Lower leg skin (tissue), 4 donors: ENCODE data around the gene SPAG5. TPM values are rescaled to one million over a fixed set of nuclear protein-coding genes. Genes with fewer than 3 reads are reported as not detected.

ENCODE experiments used
- DNase-seq, 2 donors: peaks; one replicate each; pipeline ENCODE4 v3.0.0-alpha.2; 2019; ENCODE audit warnings: low spot score in 2 of 2
- H3K4me3 ChIP-seq: fragments of 200-600 bp; sonication (generic); 2 replicates; pipeline ENCODE4 v1.5.1; 2017; ENCODE audit warnings: mild to moderate bottlenecking, low read depth; ENCODE audit not compliant: poor library complexity, severe bottlenecking
- CTCF ChIP-seq, 3 donors: fragments of 450-650 bp; IDR thresholded peaks; one replicate each; pipeline ENCODE4 v1.5.1; 2016; ENCODE audit warnings: antibody characterized with exemption in 3 of 3, mild to moderate bottlenecking in 3 of 3, moderate library complexity in 2 of 3
- POLR2A ChIP-seq, 2 donors: fragments of 450-650 bp; IDR thresholded peaks; one replicate each; pipeline ENCODE4 v1.6.1; 2016 to 2017; ENCODE audit warnings: antibody characterized with exemption in 2 of 2, mild to moderate bottlenecking in 1 of 2, moderate library complexity in 1 of 2
- WGBS, 2 donors: methylation state at CpG; one replicate each; pipeline ENCODE4 v1.1.5; 2018; 5-methylcytosine and 5-hydroxymethylcytosine counted together
- intact Hi-C: fragments of 100-400 bp; cut with DNase I; formaldehyde crosslinking; loops from one replicate; pipeline ENCODE4 v1.15.0; 2023; ENCODE audit warnings: low total_unique reads
- total RNA-seq, 4 donors: library from RNA; depleted of rRNA; stranded (reverse); fragments of >200 nt; gene quantifications; one replicate each; pipeline ENCODE4 v1.1.0, GENCODE V29; 2016

SPAG5 gene
- total RNA-seq, 4 donors from 2014 or later = 4.0 to 12.4 (median 7.7) TPM

DNA sequence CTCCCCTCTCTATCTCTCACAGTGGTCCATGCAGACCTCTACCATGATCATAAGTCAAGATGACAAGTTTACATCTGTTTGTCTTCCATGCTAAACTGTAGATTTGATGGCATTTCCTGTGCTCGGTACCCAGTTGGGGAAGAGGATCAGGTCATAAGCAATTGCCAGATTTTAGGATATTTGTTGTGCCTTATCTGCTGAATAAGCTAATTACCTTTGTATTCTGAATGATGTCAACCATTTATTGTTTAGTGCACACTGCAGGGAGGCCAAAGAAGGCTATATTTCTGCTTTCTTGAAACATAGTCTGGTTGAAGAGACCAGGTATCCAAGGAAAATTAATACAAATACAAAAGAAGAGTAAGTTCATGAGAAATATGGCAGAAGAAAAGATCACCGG is 16.3 kb downstream of the SPAG5 start:
- no peak overlapping the region for H3K4me3 ChIP-seq
- no peak for DNase-seq
- intact Hi-C loops = no loop called here
- TF ChIP-seq POLR2A (IDR thresholded peaks at IDR 0.05) (no peak), CTCF (IDR thresholded peaks at IDR 0.05) (no peak)
- WGBS, 2 donors = 94 to 98% methylated on average over 2 of the region's 2 CpGs

DNA sequence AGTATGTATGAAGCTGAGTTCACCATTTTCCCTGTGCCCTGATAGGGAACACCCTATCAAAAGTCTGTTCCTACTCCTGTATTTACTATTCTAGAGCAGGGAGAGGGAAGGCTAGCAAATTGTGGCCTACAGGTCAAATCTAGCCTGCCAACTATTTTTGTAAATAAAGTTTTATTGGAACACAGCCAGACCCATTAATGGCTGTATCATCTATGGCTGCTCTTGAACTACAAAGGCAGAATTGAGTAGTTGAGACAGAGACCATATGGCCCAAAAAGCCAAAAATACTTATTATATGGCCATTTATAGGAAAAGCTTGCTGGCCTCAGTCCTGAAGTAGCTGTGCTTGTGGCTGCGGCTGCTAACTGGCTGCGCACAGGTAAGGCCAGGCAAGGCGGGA is 17.9 kb downstream of the SPAG5 start:
- no peak overlapping the region for H3K4me3 ChIP-seq
- intact Hi-C loops = no loop called here
- WGBS, 2 donors = 97 to 98% methylated on average over 3 of the region's 3 CpGs
- TF ChIP-seq POLR2A (IDR thresholded peaks at IDR 0.05) (no peak), CTCF (IDR thresholded peaks at IDR 0.05) (no peak)
- DNase-seq = no peak

DNA sequence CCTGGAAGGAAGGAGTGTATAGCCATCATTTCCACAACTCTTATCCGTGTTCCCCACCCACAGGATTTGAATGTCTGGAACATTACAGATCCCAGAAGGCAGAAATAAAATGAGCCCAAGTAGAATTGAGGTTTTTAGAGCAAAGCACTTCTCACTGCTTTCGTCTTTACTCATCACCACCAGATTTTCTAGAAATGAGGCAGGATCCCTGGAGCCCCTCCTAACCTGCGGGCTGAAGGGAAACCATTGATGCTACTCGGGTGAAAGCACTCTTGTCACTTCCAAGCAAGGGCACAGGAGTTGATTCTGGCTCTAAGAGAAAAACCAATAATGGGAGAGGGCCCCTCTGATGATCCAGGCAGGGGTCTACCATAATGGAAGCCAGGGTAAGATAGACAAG is 19.3 kb downstream of the SPAG5 start:
- TF ChIP-seq POLR2A (IDR thresholded peaks at IDR 0.05) (no peak), CTCF (IDR thresholded peaks at IDR 0.05) (no peak)
- DNase-seq = no peak
- intact Hi-C loops = no loop called here
- 88 to 94% methylated on average over 4 of the region's 4 CpGs for WGBS, 2 donors
- H3K4me3 ChIP-seq = no peak overlapping the region

DNA sequence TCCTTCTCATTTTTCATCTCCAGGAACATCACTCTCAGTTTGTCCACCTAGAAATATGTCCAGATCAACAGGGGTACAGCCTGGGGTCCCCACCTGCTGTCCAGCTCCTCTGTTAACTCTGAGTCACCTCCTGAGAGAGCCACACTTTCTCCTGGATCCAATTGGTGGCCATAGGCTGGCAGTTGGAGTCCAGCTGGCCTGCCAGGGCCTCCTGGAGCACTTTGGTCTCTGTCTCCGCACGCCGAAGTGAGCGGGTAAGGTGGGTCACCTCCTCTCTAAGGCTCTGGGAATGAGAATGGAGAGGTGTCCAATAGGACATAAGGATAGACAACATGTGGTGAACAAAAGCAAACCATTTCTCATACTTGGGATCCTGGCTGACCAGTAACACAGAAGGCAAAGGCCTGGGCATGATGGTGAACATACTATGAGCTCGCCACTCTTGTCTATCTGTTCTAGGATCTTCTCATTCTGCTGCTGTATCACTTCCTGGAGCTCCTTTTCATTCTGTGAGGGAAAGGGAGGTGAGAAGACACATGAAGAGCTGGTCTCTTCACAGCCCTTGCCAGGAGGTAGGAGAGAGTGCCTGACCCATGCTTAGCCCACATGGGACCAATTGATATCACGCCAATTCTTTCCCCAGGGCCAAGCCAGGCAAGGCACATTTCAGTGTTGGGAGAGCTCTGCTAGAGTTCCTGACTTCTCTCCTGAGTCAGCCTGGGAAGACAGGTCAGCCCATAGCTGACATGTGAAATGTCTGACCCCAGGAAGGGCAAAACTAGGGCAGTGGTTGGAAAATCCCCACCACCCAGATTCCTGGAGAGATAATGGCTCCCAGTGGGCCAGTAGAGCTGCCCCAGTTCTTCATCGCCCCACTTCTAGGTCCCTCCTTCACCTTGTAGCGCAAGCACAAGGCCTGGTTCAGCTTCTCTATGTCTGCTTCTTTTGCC is 20.3 kb downstream of the SPAG5 start:
- DNase-seq = no peak
- 95 to 99% methylated on average over 8 of the region's 8 CpGs for WGBS, 2 donors
- no peak overlapping the region for H3K4me3 ChIP-seq
- intact Hi-C loops = no loop called here
- no peak for TF ChIP-seq CTCF (IDR thresholded peaks at IDR 0.05)
- TF ChIP-seq POLR2A (IDR thresholded peaks at IDR 0.05) = no peak

GRCh38 chr17:28577466-28577824 is 21.4 kb downstream of the SPAG5 start:
- 96 to 97% methylated on average over 3 of the region's 3 CpGs for WGBS, 2 donors
- intact Hi-C loops = no loop called here
- no peak overlapping the region for H3K4me3 ChIP-seq
- TF ChIP-seq POLR2A (IDR thresholded peaks at IDR 0.05) (no peak), CTCF (IDR thresholded peaks at IDR 0.05) (no peak)
- DNase-seq = no peak
